Neural progenitor cell (in vitro differentiated cells): ENCODE results near the gene ARVCF. TPM values are rescaled to one million over a fixed set of nuclear protein-coding genes. Genes with fewer than 3 reads are reported as not detected.

Experiments
- DNase-seq: peaks from one replicate; pipeline ENCODE4 v3.0.0-alpha.2; 2016; ENCODE audit warnings: low spot score
- H2AFZ ChIP-seq: fragments of 200-600 bp; sonication (generic); replicated peaks from 2 replicates; pipeline ENCODE4 v1.6.1; 2016; ENCODE audit warnings: antibody characterized with exemption
- H3F3A ChIP-seq: fragments of 200-600 bp; sonication (generic); 2 replicates; pipeline ENCODE4 v1.6.1; 2016; ENCODE audit warnings: antibody characterized with exemption, low read depth
- H3K27ac ChIP-seq: fragments of 200-600 bp; sonication (generic); 2 replicates; pipeline ENCODE4 v1.5.1; 2016; ENCODE audit warnings: mild to moderate bottlenecking
- H3K27me3 ChIP-seq: fragments of 200-600 bp; sonication (generic); 2 replicates; pipeline ENCODE4 v1.6.1; 2016; ENCODE audit warnings: mild to moderate bottlenecking, moderate library complexity
- H3K36me3 ChIP-seq: fragments of 200-600 bp; sonication (generic); 2 replicates; pipeline ENCODE4 v1.5.1; 2016
- H3K4me1 ChIP-seq: fragments of 200-600 bp; sonication (generic); 2 replicates; pipeline ENCODE4 v1.6.1; 2016; ENCODE audit warnings: mixed run types
- H3K4me2 ChIP-seq: fragments of 200-600 bp; sonication (generic); 2 replicates; pipeline ENCODE4 v1.6.1; 2016
- H3K4me3 ChIP-seq: fragments of 200-600 bp; sonication (generic); 2 replicates; pipeline ENCODE4 v1.5.1; 2016
- H3K79me2 ChIP-seq: fragments of 200-600 bp; sonication (generic); 2 replicates; pipeline ENCODE4 v1.6.1; 2016; ENCODE audit warnings: low read depth
- H3K9ac ChIP-seq: fragments of 200-600 bp; sonication (generic); 2 replicates; pipeline ENCODE4 v1.6.1; 2016
- H3K9me3 ChIP-seq: fragments of 200-600 bp; sonication (generic); 2 replicates; pipeline ENCODE4 v1.5.1; 2016; ENCODE audit warnings: low read depth
- H4K20me1 ChIP-seq: fragments of 200-600 bp; sonication (generic); 2 replicates; pipeline ENCODE4 v1.6.1; 2016; ENCODE audit warnings: low read depth
- H3K27ac Mint-ChIP-seq: 3 replicates; pipeline ENCODE4 v1.8.0; 2021; ENCODE audit warnings: mixed read lengths
- H3K27me3 Mint-ChIP-seq: 2 replicates; pipeline ENCODE4 v1.8.0; 2022; ENCODE audit warnings: low read depth, mild to moderate bottlenecking, inconsistent platforms, moderate library complexity, mixed read lengths; ENCODE audit not compliant: insufficient read depth
- H3K36me3 Mint-ChIP-seq: 3 replicates; pipeline ENCODE4 v1.8.0; 2021; ENCODE audit warnings: mixed read lengths
- H3K4me1 Mint-ChIP-seq: 3 replicates; pipeline ENCODE4 v1.8.0; 2021; ENCODE audit warnings: mixed read lengths
- H3K4me3 Mint-ChIP-seq: 3 replicates; pipeline ENCODE4 v1.8.0; 2021; ENCODE audit warnings: mild to moderate bottlenecking, moderate library complexity, mixed read lengths
- H3K9me3 Mint-ChIP-seq: 3 replicates; pipeline ENCODE4 v1.8.0; 2020; ENCODE audit warnings: mixed read lengths
- EZH2 ChIP-seq: fragments of 200-600 bp; sonication (generic); IDR thresholded peaks from 2 replicates; pipeline ENCODE4 v1.6.1; 2017; ENCODE audit warnings: antibody characterized with exemption, mild to moderate bottlenecking, moderate library complexity
- EZH2phosphoT487 ChIP-seq: fragments of 200-600 bp; sonication (generic); IDR thresholded peaks from 2 replicates; pipeline ENCODE4 v1.6.1; 2017; ENCODE audit warnings: antibody characterized with exemption
- total RNA-seq: library from RNA; depleted of rRNA; stranded (reverse); fragments of >200 nt; gene quantifications from 2 replicates; pipeline ENCODE4 v1.2.3, GENCODE V29; 2015; ENCODE audit warnings: low replicate concordance
- TF ChIP-seq, protein P1 (sequence below): fragments of 200-600 bp; sonication (generic); IDR thresholded peaks from 2 replicates; pipeline ENCODE4 v1.5.1; 2017; ENCODE audit warnings: antibody characterized with exemption, mild to moderate bottlenecking

ARVCF gene
- total RNA-seq, 1 donor from 2014 or later: 35.4 TPM

DNA sequence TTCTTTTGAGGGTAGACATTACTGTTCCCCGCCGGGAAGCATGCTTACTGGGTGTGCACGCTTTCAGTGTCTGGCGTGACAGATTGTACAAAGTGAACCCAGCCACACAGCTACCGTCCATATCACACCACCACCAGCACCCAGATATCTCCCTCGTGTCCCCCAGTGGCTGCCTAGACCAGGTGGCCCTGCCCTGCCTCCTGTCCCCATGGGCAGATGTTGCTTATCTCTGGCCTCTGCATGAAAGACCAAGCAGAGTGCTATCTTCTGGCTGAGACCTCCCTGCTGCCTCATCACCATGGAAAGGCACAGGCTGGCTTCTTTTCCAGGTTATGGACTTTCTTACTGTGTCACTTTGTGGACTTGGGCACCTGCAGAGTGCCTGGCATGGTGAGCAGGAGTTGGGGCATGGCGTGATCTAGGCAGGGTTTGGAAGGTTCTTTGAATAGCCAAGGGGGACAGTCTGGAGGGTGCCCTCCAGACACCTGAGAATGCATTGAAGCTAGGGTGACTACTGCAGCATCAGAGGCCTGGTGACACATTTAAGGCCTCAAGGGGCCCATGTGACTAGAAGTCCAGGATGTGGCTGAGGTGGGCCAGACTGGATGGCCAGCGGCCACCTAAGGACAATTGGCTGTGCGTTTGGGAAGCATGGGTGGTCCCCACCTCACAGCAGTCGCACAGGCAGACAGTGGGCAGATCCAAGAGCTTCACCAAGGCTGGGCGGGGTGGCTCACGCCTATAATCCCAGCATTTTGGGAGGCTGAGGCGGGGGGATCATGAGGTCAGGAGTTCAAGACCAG, 9.0 kb upstream of the ARVCF start:
- Histone ChIP-seq H4K20me1 (peaks cover 11% of the 10 kb centered on the region), H3K9me3 (no peaks in the 10 kb centered on the region), H3K27me3 (peaks cover 13% of the 10 kb centered on the region), H3K36me3 (no peaks in the 10 kb centered on the region), H3F3A (no peaks in the 10 kb centered on the region), H2AFZ (no peak overlapping the region), H3K4me1 (peaks cover 6% of the 10 kb centered on the region), H3K27ac (no peak overlapping the region), H3K4me2 (no peak overlapping the region), H3K9ac (no peak overlapping the region), H3K79me2 (no peaks in the 10 kb centered on the region), H3K4me3 (no peak overlapping the region)
- Mint-ChIP-seq H3K4me1 (peaks cover 10% of the 10 kb centered on the region), H3K27me3 (peaks cover 12% of the 10 kb centered on the region), H3K9me3 (no peaks in the 10 kb centered on the region), H3K4me3 (no peak overlapping the region), H3K36me3 (no peaks in the 10 kb centered on the region), H3K27ac (no peak overlapping the region)
- TF ChIP-seq EZH2phosphoT487 (no peak), EZH2 (no peak)
- TF ChIP-seq, protein P1, sequence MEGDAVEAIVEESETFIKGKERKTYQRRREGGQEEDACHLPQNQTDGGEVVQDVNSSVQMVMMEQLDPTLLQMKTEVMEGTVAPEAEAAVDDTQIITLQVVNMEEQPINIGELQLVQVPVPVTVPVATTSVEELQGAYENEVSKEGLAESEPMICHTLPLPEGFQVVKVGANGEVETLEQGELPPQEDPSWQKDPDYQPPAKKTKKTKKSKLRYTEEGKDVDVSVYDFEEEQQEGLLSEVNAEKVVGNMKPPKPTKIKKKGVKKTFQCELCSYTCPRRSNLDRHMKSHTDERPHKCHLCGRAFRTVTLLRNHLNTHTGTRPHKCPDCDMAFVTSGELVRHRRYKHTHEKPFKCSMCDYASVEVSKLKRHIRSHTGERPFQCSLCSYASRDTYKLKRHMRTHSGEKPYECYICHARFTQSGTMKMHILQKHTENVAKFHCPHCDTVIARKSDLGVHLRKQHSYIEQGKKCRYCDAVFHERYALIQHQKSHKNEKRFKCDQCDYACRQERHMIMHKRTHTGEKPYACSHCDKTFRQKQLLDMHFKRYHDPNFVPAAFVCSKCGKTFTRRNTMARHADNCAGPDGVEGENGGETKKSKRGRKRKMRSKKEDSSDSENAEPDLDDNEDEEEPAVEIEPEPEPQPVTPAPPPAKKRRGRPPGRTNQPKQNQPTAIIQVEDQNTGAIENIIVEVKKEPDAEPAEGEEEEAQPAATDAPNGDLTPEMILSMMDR: no peak
- DNase-seq: no peak

DNA sequence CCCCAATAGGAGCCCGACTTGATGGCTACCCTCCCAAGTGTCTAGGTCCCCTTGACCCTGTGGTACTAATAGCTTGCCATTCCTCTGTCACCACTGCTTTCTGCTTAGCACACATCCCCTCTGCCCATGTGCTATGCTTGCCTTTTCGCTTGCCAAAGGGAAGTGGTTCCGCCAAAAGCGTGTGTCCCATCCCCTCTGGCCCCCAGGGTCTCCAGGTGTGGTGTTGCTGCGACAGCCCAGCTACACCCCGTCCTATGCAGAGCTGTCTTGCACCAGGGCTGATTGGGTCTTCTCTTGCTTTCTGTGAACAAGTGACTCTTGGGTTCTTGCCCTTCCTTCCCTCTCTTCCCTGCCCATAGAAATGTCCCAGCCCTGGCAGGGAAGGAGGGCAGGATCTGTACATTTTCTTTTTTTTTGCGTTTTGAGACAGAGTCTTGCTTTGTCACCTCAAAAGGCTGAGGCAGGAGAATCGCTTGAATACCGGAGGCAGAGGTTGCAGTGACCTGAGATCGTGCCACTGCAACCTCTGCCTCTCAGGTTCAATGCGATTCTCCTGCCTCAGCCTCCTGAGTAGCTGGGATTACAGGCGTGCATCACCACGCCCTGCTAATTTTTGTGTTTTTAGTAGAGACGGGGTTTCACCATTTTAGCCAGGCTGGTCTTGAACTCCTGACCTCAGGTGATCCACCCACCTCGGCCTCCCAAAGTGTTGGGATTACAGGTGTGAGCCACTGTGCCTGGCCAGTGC, 8.2 kb upstream of the ARVCF start:
- peaks cover 6% of the 10 kb centered on the region for H3K4me1 ChIP-seq
- H3K9ac ChIP-seq: no peak overlapping the region

DNA sequence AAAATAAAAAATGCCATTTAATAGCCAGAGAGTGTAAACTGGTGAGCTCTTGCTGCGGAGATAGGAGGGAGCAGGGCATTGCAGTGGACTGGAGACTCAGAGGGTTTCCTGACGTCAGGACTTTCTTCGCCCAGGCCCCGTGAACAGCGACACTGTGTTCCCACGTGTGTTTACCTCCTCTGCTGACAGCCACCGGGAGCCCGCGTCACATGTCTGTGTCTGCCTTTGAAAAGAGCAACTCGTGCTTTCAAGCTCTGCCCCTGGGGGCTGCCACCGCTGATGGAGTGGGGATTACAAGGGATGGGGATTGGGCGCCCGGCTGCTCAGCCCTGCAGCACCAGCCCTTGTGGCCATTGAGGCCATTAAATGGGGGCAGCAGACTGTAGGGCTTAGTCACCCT, 7.6 kb upstream of the ARVCF start:
- Histone ChIP-seq H3K79me2 (no peaks in the 10 kb centered on the region), H3K36me3 (no peaks in the 10 kb centered on the region), H3K27me3 (peaks cover 27% of the 10 kb centered on the region), H3F3A (no peaks in the 10 kb centered on the region), H3K4me3 (no peak overlapping the region), H3K4me1 (peaks cover 6% of the 10 kb centered on the region), H3K9ac (no peak overlapping the region), H3K27ac (no peak overlapping the region), H2AFZ (no peak overlapping the region), H3K4me2 (no peak overlapping the region), H3K9me3 (no peaks in the 10 kb centered on the region), H4K20me1 (peaks cover 11% of the 10 kb centered on the region)
- no peak for DNase-seq
- no peak overlapping the region for H3K27ac Mint-ChIP-seq
- peaks cover 17% of the 10 kb centered on the region for H3K27me3 Mint-ChIP-seq
- H3K9me3 Mint-ChIP-seq: no peaks in the 10 kb centered on the region
- TF ChIP-seq, protein P1: no peak
- no peak for TF ChIP-seq EZH2
- no peak for TF ChIP-seq EZH2phosphoT487
- no peaks in the 10 kb centered on the region for H3K36me3 Mint-ChIP-seq
- H3K4me1 Mint-ChIP-seq: peaks cover 13% of the 10 kb centered on the region
- H3K4me3 Mint-ChIP-seq: no peak overlapping the region

More for the DNA sequence above, 8.2 kb upstream of the ARVCF start:
- no peaks in the 10 kb centered on the region for H3K9me3 Mint-ChIP-seq
- peaks cover 15% of the 10 kb centered on the region for H3K27me3 Mint-ChIP-seq
- DNase-seq: no peak
- peaks cover 21% of the 10 kb centered on the region for H3K27me3 ChIP-seq
- H3K9me3 ChIP-seq: no peaks in the 10 kb centered on the region
- no peak overlapping the region for H2AFZ ChIP-seq
- H3K27ac ChIP-seq: no peak overlapping the region
- H3K4me2 ChIP-seq: no peak overlapping the region
- no peaks in the 10 kb centered on the region for H3K36me3 Mint-ChIP-seq
- no peaks in the 10 kb centered on the region for H3K36me3 ChIP-seq
- H3K4me1 Mint-ChIP-seq: peaks cover 13% of the 10 kb centered on the region
- H3K27ac Mint-ChIP-seq: no peak overlapping the region
- no peaks in the 10 kb centered on the region for H3K79me2 ChIP-seq
- no peak overlapping the region for H3K4me3 Mint-ChIP-seq
- TF ChIP-seq EZH2: no peak
- TF ChIP-seq EZH2phosphoT487: no peak
- TF ChIP-seq, protein P1: no peak
- H3F3A ChIP-seq: no peaks in the 10 kb centered on the region
- no peak overlapping the region for H3K4me3 ChIP-seq
- peaks cover 11% of the 10 kb centered on the region for H4K20me1 ChIP-seq
